GM12865 (cell line): ENCODE measurements around the gene CAPZA2.

Experiments
- DNase-seq: peaks from one replicate; pipeline ENCODE4 v3.0.0; 2010; ENCODE audit warnings: low read depth
- H3K4me3 ChIP-seq: 2 replicates; pipeline ENCODE4 v1.5.1; 2011; ENCODE audit warnings: mild to moderate bottlenecking, low read depth, low read length, control low read depth
- CTCF ChIP-seq: IDR thresholded peaks from 2 replicates; pipeline ENCODE4 v1.5.1; 2011; ENCODE audit warnings: low read length, control low read depth, low read depth, inconsistent platforms; ENCODE audit not compliant: insufficient read depth; ENCODE audit errors: missing control alignments

Gene CAPZA2

GRCh38 chr7:116829041-116829440 lies 33.3 kb upstream of the CAPZA2 start:
- H3K4me3 ChIP-seq: no peak overlapping the region
- no peak for DNase-seq
- TF ChIP-seq CTCF: no peak

- TF ChIP-seq CTCF: no peak
- H3K4me3 ChIP-seq: no peak overlapping the region
- no peak for DNase-seq
Observed at GRCh38 chr7:116829493-116829892, 32.9 kb upstream of the CAPZA2 start.

- no peak for DNase-seq
- no peak for TF ChIP-seq CTCF
Observed at GRCh38 chr7:116832692-116833091, 29.7 kb upstream of the CAPZA2 start.

GRCh38 chr7:116834815-116835504 lies 27.4 kb upstream of the CAPZA2 start:
- TF ChIP-seq CTCF: no peak
- H3K4me3 ChIP-seq: no peak overlapping the region
- DNase-seq: no peak

More at GRCh38 chr7:116832692-116833091, 29.7 kb upstream of the CAPZA2 start:
- no peak overlapping the region for H3K4me3 ChIP-seq

GRCh38 chr7:116836048-116836447 lies 26.3 kb upstream of the CAPZA2 start:
- no peak for TF ChIP-seq CTCF
- no peak overlapping the region for H3K4me3 ChIP-seq
- no peak for DNase-seq

GRCh38 chr7:116836911-116837310 lies 25.5 kb upstream of the CAPZA2 start:
- no peak overlapping the region for H3K4me3 ChIP-seq
- DNase-seq: no peak
- no peak for TF ChIP-seq CTCF

- no peak for DNase-seq
- no peak for TF ChIP-seq CTCF
- no peak overlapping the region for H3K4me3 ChIP-seq
Observed at GRCh38 chr7:116837586-116837985, 24.8 kb upstream of the CAPZA2 start.
